Neural cell (in vitro differentiated cells): Measurements from ENCODE around the gene SPECC1L. TPM values are rescaled to one million over a fixed set of nuclear protein-coding genes. Genes with fewer than 3 reads are reported as not detected.
"Not testable (repeated sequence)": the region's sequence is repeated elsewhere in the genome, so short reads cannot be mapped to it uniquely, and the experiment has no call there.

Experiments used
- H2AFZ ChIP-seq: fragments of 200-600, 300-800 bp; sonication (generic), shearing (Covaris generic); 2 replicates; pipeline ENCODE4 v1.6.0; 2014; ENCODE audit warnings: low read depth, mild to moderate bottlenecking, antibody characterized with exemption, low read length, moderate library complexity
- H3F3A ChIP-seq: fragments of 200-600 bp; shearing (Covaris generic); 2 replicates; pipeline ENCODE4 v1.6.1; 2016; ENCODE audit warnings: mild to moderate bottlenecking, moderate library complexity, mixed read lengths, antibody characterized with exemption, low read length; ENCODE audit not compliant: insufficient read depth, poor library complexity, severe bottlenecking
- H3K27ac ChIP-seq: fragments of 200-600, 300-800 bp; sonication (generic), shearing (Covaris generic); 2 replicates; pipeline ENCODE4 v1.5.1; 2014; ENCODE audit warnings: mild to moderate bottlenecking, low read length, moderate library complexity
- H3K27me3 ChIP-seq: fragments of 300-800, 200-600 bp; sonication (generic), shearing (Covaris generic); 2 replicates; pipeline ENCODE4 v1.6.0; 2014; ENCODE audit warnings: mild to moderate bottlenecking, low read depth, low read length, moderate library complexity; ENCODE audit not compliant: insufficient read depth
- H3K36me3 ChIP-seq: fragments of 300-800, 200-600 bp; sonication (generic), shearing (Covaris generic); 2 replicates; pipeline ENCODE4 v1.5.1; 2014; ENCODE audit warnings: mild to moderate bottlenecking, antibody characterized with exemption, low read length, moderate library complexity; ENCODE audit not compliant: insufficient read depth
- H3K4me2 ChIP-seq: fragments of 300-800, 200-600 bp; sonication (generic), shearing (Covaris generic); 2 replicates; pipeline ENCODE4 v1.6.0; 2014; ENCODE audit warnings: mild to moderate bottlenecking, low read length
- H3K4me3 ChIP-seq: fragments of 300-800, 200-600 bp; sonication (generic), shearing (Covaris generic); 2 replicates; pipeline ENCODE4 v1.5.1; 2014; ENCODE audit warnings: mild to moderate bottlenecking, low read length, moderate library complexity
- H3K79me2 ChIP-seq: fragments of 200-600 bp; shearing (Covaris generic); replicated peaks from 2 replicates; pipeline ENCODE4 v1.6.0; 2014; ENCODE audit warnings: mild to moderate bottlenecking, low read length, moderate library complexity; ENCODE audit not compliant: insufficient read depth
- H3K9ac ChIP-seq: fragments of 300-800, 200-600 bp; sonication (generic), shearing (Covaris generic); 2 replicates; pipeline ENCODE4 v1.6.1; 2016; ENCODE audit warnings: mild to moderate bottlenecking, low read length, mixed read lengths
- H3K9me2 ChIP-seq: fragments of 200-600 bp; shearing (Covaris generic); 2 replicates; pipeline ENCODE4 v1.6.1; 2016; ENCODE audit warnings: mild to moderate bottlenecking, low read length, mixed read lengths; ENCODE audit not compliant: insufficient read depth
- H3K9me3 ChIP-seq: fragments of 200-600, 300-800 bp; sonication (generic), shearing (Covaris generic); 2 replicates; pipeline ENCODE4 v1.6.1; 2016; ENCODE audit warnings: mild to moderate bottlenecking, mixed run types, low read length, moderate library complexity, mixed read lengths
- H4K20me1 ChIP-seq: fragments of 200-600 bp; shearing (Covaris generic); 2 replicates; pipeline ENCODE4 v1.6.1; 2016; ENCODE audit warnings: mild to moderate bottlenecking, mixed run types; ENCODE audit not compliant: insufficient read depth
- EP300 ChIP-seq: fragments of 450-650 bp; conservative IDR thresholded peaks from 2 replicates; pipeline ENCODE4 v1.6.1; 2014; ENCODE audit warnings: antibody characterized with exemption, mild to moderate bottlenecking, moderate library complexity; ENCODE audit not compliant: poor library complexity, severe bottlenecking
- EZH2 ChIP-seq: fragments of 200-600, 300-800 bp; shearing (Covaris generic), sonication (generic); IDR thresholded peaks from 2 replicates; pipeline ENCODE4 v1.6.1; 2014; ENCODE audit warnings: antibody characterized with exemption, low read length, borderline replicate concordance, mild to moderate bottlenecking; ENCODE audit not compliant: insufficient read depth, poor library complexity, severe bottlenecking
- MXI1 ChIP-seq: fragments of 450-650 bp; conservative IDR thresholded peaks from 2 replicates; pipeline ENCODE4 v1.6.1; 2014; ENCODE audit warnings: antibody characterized with exemption, mild to moderate bottlenecking; ENCODE audit not compliant: poor library complexity, severe bottlenecking
- POLR2AphosphoS5 ChIP-seq: IDR thresholded peaks from 2 replicates; pipeline ENCODE4 v1.6.1; 2012
- RAD21 ChIP-seq: fragments of 450-650 bp; conservative IDR thresholded peaks from 2 replicates; pipeline ENCODE4 v1.6.1; 2014; ENCODE audit warnings: antibody characterized with exemption, mild to moderate bottlenecking, moderate library complexity
- SMC3 ChIP-seq: fragments of 450-650 bp; conservative IDR thresholded peaks from 2 replicates; pipeline ENCODE4 v1.6.1; 2014; ENCODE audit warnings: antibody characterized with exemption, mild to moderate bottlenecking, moderate library complexity; ENCODE audit not compliant: poor library complexity
- TAF1 ChIP-seq: IDR thresholded peaks from 2 replicates; pipeline ENCODE4 v1.6.1; 2012; ENCODE audit warnings: low read depth
- polyA plus RNA-seq: library from polyadenylated mRNA; depleted of rRNA; stranded (reverse); fragments of >200 nt; gene quantifications from 2 replicates; pipeline ENCODE4 v1.2.3, GENCODE V29; 2014
- TF ChIP-seq, protein P1 (sequence below): fragments of 450-650 bp; IDR thresholded peaks from 2 replicates; pipeline ENCODE4 v1.5.1; 2014; ENCODE audit warnings: antibody characterized with exemption, mild to moderate bottlenecking, moderate library complexity; ENCODE audit not compliant: poor library complexity, severe bottlenecking
- TF ChIP-seq, protein P2 (sequence below): IDR thresholded peaks from 2 replicates; pipeline ENCODE4 v1.6.1; 2012; ENCODE audit warnings: borderline replicate concordance

Gene SPECC1L
- polyA plus RNA-seq, 1 donor from 2014 or later, result 27.1 TPM

DNA sequence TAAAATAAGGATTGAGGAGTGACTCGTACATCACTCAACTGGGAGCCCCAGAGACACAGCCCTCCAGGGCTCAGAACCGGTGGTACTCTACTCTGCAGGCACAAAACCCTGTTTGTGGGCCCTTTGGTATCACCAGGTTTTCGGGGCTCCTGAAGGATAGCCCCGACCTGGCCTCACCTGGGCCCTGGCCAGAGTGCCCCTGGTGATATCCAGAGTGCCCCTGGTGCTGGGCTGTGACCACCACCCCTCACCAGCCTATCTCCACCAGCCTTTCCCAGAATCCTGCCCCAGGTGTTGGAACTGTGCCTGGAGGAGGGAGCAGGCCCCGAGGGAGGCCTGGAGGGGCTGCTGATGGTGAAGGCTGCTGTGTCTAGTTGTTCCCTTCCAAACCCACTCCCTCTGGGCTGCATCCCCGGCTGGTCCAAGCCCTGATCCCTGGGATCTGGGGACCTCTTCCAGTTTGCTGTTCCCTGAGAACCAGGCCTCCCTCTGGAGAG, 23.6 kb upstream of the SPECC1L start:
- no peak overlapping the region for H3K27ac ChIP-seq

DNA sequence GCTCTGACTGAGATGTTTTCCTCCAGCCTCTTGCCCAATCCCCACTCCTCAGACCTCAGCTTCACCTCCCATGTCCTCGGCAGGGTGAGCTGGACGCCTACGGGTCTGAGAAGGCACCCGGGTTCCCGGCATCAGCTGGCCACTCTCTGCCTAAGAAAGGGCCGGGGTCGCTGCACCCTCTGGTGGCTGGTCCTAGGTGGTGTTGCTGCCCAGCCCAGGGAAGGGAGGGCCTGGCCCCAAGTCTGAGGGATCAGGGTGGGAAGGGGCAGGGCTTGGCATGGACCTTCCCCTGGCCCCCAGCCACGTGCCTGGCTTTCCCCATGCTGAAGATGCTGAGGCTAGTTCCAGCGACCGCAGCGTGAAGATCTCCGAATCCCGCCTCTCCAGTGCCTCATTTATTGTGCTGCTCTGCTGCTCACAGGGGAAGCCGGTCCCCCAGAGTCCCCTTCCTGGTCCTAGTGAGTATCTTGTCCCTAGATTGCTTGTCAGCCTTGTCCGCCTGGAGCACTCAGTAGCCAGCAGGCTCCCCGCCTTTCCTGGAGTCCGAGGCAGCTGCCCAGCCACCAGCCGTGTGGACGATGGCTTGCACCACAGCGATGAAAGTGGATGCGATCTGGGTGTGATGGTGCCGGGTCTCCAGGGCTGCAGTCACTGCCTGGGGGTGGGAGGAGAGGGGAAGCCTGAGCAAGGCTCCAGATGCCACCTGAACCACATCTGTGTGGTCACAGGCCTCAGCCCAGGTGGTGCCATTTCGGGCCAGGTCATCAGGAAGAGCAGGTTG, 22.9 kb upstream of the SPECC1L start:
- no peak overlapping the region for H3K9ac ChIP-seq
- H3K27ac ChIP-seq, result no peak overlapping the region
- TF ChIP-seq RAD21, result peak; percentile 65
- TF ChIP-seq, protein P1, sequence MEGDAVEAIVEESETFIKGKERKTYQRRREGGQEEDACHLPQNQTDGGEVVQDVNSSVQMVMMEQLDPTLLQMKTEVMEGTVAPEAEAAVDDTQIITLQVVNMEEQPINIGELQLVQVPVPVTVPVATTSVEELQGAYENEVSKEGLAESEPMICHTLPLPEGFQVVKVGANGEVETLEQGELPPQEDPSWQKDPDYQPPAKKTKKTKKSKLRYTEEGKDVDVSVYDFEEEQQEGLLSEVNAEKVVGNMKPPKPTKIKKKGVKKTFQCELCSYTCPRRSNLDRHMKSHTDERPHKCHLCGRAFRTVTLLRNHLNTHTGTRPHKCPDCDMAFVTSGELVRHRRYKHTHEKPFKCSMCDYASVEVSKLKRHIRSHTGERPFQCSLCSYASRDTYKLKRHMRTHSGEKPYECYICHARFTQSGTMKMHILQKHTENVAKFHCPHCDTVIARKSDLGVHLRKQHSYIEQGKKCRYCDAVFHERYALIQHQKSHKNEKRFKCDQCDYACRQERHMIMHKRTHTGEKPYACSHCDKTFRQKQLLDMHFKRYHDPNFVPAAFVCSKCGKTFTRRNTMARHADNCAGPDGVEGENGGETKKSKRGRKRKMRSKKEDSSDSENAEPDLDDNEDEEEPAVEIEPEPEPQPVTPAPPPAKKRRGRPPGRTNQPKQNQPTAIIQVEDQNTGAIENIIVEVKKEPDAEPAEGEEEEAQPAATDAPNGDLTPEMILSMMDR, result peak; percentile 64
- no peak for TF ChIP-seq TAF1
- TF ChIP-seq EZH2, result no peak
- TF ChIP-seq SMC3, result peak; percentile 71
- no peak for TF ChIP-seq MXI1
- no peak for TF ChIP-seq EP300
- TF ChIP-seq POLR2AphosphoS5, result no peak
- H3K36me3 ChIP-seq, result no peaks in the 10 kb centered on the region
- no peaks in the 10 kb centered on the region for H3K9me3 ChIP-seq
- H2AFZ ChIP-seq, result no peak overlapping the region
- H4K20me1 ChIP-seq, result no peaks in the 10 kb centered on the region
- no peak overlapping the region for H3K4me2 ChIP-seq
- no peaks in the 10 kb centered on the region for H3K9me2 ChIP-seq
- H3K4me3 ChIP-seq, result no peak overlapping the region
- no peaks in the 10 kb centered on the region for H3K79me2 ChIP-seq
- H3F3A ChIP-seq, result no peaks in the 10 kb centered on the region
- H3K27me3 ChIP-seq, result no peaks in the 10 kb centered on the region

More for the DNA sequence above, 23.6 kb upstream of the SPECC1L start:
- no peaks in the 10 kb centered on the region for H3K9me2 ChIP-seq
- H3K4me2 ChIP-seq, result no peak overlapping the region
- H3K79me2 ChIP-seq, result no peaks in the 10 kb centered on the region
- H3F3A ChIP-seq, result no peaks in the 10 kb centered on the region
- H3K4me3 ChIP-seq, result no peak overlapping the region
- H3K27me3 ChIP-seq, result no peaks in the 10 kb centered on the region
- no peaks in the 10 kb centered on the region for H3K36me3 ChIP-seq
- H3K9ac ChIP-seq, result no peak overlapping the region
- no peak overlapping the region for H2AFZ ChIP-seq
- H4K20me1 ChIP-seq, result no peaks in the 10 kb centered on the region
- no peaks in the 10 kb centered on the region for H3K9me3 ChIP-seq
- TF ChIP-seq POLR2AphosphoS5 (no peak), EZH2 (no peak), EP300 (no peak), RAD21 (no peak), SMC3 (no peak), MXI1 (no peak), TAF1 (no peak)
- TF ChIP-seq, protein P1, result no peak
- TF ChIP-seq, protein P2, sequence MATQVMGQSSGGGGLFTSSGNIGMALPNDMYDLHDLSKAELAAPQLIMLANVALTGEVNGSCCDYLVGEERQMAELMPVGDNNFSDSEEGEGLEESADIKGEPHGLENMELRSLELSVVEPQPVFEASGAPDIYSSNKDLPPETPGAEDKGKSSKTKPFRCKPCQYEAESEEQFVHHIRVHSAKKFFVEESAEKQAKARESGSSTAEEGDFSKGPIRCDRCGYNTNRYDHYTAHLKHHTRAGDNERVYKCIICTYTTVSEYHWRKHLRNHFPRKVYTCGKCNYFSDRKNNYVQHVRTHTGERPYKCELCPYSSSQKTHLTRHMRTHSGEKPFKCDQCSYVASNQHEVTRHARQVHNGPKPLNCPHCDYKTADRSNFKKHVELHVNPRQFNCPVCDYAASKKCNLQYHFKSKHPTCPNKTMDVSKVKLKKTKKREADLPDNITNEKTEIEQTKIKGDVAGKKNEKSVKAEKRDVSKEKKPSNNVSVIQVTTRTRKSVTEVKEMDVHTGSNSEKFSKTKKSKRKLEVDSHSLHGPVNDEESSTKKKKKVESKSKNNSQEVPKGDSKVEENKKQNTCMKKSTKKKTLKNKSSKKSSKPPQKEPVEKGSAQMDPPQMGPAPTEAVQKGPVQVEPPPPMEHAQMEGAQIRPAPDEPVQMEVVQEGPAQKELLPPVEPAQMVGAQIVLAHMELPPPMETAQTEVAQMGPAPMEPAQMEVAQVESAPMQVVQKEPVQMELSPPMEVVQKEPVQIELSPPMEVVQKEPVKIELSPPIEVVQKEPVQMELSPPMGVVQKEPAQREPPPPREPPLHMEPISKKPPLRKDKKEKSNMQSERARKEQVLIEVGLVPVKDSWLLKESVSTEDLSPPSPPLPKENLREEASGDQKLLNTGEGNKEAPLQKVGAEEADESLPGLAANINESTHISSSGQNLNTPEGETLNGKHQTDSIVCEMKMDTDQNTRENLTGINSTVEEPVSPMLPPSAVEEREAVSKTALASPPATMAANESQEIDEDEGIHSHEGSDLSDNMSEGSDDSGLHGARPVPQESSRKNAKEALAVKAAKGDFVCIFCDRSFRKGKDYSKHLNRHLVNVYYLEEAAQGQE, result no peak

DNA sequence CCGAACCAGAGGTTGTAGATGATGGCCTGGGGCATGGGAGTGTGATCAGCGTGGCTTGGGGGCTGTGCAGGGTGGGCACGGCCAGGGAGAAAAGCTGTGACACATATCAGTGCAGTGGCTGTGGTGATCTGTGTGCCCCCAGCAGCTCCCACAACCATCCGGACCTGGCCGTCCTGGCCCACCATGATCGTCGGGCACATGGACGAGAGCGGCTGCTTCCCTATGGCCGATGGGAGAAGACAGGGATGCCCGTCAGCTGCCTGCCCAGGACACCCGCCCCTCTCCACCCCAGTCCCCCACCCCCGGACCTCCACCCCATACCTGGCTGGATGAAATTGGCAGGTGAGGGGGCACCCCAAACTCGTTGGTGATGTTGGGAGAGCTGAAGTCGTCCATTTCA, 22.0 kb upstream of the SPECC1L start:
- H3K36me3 ChIP-seq, H3K79me2 ChIP-seq, H3K4me3 ChIP-seq, H4K20me1 ChIP-seq, H3K9ac ChIP-seq, H3K27me3 ChIP-seq, H3K9me2 ChIP-seq, H3K4me2 ChIP-seq, H2AFZ ChIP-seq, H3K9me3 ChIP-seq, H3K27ac ChIP-seq, H3F3A ChIP-seq: not testable (repeated sequence)

DNA sequence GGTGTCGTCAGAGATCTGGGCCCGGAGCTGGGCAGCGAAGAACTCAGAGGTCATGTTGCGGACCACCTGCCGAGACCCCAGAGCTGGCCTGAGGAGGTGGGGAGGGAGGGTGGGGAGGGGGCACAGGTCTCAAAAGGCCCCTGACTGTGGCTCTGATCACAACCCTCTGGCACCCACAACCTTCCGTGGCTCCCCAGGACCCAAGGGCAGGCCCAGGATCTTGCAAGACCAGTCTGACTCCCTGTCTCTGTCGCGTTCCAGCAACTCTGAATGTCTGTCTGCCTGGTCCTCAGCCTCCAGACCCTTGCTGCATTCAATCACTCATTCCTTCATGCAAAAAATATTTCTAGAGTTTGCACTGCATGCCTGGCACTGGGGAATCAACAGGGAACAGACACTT, 21.2 kb upstream of the SPECC1L start:
- H3K27me3 ChIP-seq, H3K27ac ChIP-seq, H3K79me2 ChIP-seq, H3K9me3 ChIP-seq, H3K36me3 ChIP-seq, H3F3A ChIP-seq, H3K9me2 ChIP-seq, H3K4me3 ChIP-seq, H2AFZ ChIP-seq, H4K20me1 ChIP-seq, H3K9ac ChIP-seq, H3K4me2 ChIP-seq: not testable (repeated sequence)
